Left colon (tissue), 2 donors: ENCODE data around the gene BCAS3. TPM values are rescaled to one million over a fixed set of nuclear protein-coding genes. Genes with fewer than 3 reads are reported as not detected.
A peak's percentile ranks its signal among the peaks of the same experiment; 100 is the strongest.
"Not testable (repeated sequence)": the region's sequence is repeated elsewhere in the genome, so short reads cannot be mapped to it uniquely, and the experiment has no call there.

Source experiments
- ATAC-seq: fragments of 200-7000 bp; cut with Tn5 transposase; one replicate; pipeline ENCODE4 v1.9.1; 2020; ENCODE audit warnings: mild to moderate bottlenecking, moderate library complexity
- DNase-seq, 2 donors: peaks; one replicate each; pipeline ENCODE4 v3.0.0-alpha.2; 2020
- intact Hi-C, 2 donors: fragments of 100-400 bp; cut with DNase I in 1 of 2; cut with micrococcal nuclease in 1 of 2; formaldehyde crosslinking; loops; one replicate each; pipeline versions ENCODE4 v1.11.2 to v1.14.0; 2022; cut with DNase I, micrococcal nuclease
- total RNA-seq, 2 donors: library from RNA; stranded (reverse); fragmentation: NEBNext Ultra II Directional; extraction: Animal tissue kit (Norgen Biotek cat#: 25700); gene quantifications; one replicate each; pipeline ENCODE4 v1.2.1, GENCODE V29; 2021
- donor health status: DM: no; HTN: no; CAD: no.
- donor health status: DM: yes; HTN: yes; CAD: no.

BCAS3 gene
- total RNA-seq, 2 donors from 2014 or later, result 19.9 to 20.2 TPM

DNA sequence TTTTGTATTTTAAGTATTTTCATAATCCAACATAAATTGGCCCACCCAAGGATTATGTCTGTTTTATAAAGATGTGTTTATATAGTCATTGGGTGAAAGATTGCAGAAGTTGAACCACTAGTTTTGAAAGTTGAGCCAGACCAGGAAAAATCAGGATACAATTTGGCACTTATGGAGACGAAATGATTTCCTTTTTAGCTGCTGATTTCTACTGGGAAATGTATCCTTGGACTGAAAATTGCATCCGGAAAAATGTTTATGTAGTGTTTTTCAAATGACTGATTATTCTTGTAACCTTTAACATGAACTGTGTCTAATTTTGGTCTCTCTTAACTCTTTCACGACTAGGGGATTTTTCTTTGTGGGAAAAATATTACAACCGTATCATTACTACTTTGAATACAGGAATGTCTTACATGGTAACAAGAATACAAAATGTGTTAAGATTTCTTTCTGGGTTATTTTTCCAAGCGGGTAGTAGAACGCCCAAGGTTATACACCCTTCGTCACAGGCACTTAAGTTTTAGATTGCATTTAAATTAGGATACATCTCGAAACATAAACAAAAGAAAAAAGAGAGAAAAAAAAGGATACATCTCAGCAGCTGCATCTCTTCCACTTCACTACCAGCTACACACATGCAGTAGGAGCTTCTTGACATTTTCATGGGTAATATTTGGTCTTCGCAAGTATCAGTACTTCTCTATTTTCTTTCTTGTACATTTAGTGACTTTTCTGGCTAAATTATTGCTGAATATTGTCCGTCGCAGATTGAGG is 449.0 kb downstream of the BCAS3 start:
- intact Hi-C loops, result no loop called here
- ATAC-seq, result no peak

DNA sequence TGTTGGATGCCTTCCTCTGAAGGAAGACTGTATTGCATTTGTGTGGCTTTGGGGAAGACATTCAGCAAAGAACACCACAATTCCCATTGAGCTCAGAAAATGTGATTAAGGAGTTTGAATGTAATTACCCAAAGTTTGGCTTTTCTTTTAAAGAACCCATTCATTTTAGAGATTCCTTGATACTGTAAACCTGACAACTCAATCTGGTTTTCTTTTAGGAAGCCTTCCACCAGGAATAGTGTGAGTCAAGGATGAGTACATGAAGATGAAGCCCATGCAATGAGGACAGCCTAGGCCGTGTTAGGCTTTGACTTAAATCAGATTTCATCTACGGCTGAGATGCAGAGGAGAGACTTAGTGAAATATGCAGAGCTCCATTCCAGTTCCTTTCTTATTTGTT is 450.3 kb downstream of the BCAS3 start:
- intact Hi-C loops, result no loop called here
- DNase-seq, result no peak
- no peak for ATAC-seq

More for the DNA sequence above, 449.0 kb downstream of the BCAS3 start:
- DNase-seq, result no peak

DNA sequence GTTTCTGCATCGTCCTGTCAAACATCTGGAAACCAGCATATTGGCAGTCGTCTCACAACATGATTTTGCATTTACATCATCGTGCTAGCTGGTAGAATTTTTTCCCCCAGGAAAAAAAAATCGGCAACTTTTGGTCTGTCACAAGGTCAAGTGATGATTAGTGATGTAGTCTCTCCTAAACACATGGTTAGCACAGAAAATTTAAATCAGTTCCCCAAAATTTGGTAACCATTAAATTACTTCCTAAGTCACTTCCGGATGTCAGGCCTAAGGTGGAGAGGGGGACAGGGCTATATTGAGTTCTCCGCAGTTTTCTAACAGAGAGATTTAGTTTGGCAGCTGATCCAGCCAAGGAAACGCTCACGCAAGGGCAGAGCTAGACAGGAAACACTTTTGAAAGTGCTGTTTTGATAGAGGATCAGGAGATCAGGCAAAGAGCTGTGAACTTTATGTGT is 451.0 kb downstream of the BCAS3 start:
- DNase-seq (no peak), ATAC-seq (no peak)
- intact Hi-C loops, result no loop called here

DNA sequence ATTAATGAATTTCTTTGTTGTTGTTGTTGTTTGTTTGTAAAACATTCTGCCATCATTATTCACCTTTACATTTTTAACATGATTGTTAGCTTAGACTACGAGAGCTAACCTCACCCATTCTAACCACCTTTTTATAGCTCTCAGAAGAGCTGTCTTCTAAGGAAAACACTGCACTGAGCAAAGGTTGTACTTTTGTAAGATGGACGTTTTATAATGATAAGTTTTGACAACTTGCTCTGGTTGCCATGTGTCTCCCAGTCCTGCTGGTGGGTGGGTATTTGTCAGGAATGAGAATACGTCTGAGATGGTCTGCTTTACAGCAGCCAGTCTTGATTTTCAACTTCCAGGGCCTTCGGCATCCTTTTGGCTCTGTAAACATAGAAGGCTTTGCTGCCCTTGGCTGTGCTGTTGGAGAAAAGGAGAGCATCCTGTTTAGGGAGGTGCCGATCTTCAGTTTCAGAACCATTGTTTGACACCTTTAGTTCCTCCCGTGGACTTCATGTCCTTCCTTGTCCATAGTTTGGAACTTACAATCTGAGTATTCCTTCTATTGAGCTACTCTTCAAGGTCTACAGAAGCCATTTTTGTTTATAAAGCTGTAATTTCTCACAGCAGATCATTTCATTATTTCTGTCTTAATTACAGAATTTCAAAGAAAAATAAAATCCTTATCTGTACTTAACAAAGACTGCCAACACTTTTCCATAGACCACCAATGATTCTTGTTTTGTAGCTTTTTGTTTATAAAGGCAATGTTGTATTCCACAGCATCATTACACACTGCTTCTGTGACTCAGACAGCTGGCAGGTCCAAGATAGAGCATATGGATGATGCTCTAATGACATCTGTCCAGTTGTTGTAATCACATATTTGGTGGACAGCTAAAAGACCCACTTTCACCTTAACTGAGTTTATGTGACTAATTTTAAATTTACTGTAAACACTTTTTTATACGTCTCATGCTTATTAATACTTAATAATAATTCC is 451.9 kb downstream of the BCAS3 start:
- ATAC-seq, result peak; percentile 78
- DNase-seq, result no peak
- intact Hi-C loops, result no loop called here

DNA sequence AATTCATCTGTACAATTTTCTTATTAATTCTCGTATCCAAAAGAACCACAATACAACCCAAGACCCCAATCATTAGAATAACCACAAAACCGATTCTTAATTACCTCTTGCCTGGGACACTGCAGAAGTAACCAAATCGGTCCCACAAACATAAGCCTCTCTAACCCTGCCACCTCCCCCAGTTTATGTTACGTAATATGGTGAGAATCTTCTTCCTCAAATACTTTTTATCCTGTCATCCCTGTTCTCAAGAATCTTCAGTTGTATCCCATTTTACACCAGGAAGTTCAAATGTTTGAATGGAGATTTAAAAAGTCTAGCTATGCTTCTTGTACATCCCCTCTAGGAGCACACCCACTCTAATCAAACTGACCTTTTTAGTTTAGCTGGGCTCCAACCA is 452.7 kb downstream of the BCAS3 start:
- intact Hi-C loops, result no loop called here
- no peak for ATAC-seq
- no peak for DNase-seq

- intact Hi-C loops, result no loop called here
- ATAC-seq (no peak), DNase-seq (no peak)
Observed at GRCh38 chr17:61131585-61131984, 453.9 kb downstream of the BCAS3 start.

GRCh38 chr17:61132524-61132923 is 454.9 kb downstream of the BCAS3 start:
- DNase-seq (no peak), ATAC-seq (no peak)
- intact Hi-C loops, result no loop called here

DNA sequence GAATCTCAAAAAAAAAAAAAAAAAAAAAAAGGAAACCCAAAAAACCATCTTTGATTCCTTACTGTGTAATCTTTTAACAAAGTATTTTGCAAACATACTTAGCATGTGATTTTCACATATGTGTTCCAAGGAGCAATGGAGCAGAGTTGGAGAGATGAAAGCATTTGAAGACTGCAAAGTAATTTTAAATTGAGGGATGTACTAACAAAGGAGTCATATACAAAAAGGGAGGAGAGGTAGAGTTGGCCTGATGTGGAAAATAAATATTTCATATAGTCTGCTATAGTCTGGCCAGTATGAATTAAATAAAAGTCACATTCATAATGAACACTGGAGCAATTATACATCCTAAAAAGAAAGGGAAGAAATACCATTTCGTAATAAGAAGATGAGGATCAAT is 456.2 kb downstream of the BCAS3 start:
- DNase-seq, result no peak
- ATAC-seq, result no peak
- intact Hi-C loops, result no loop called here

GRCh38 chr17:61134551-61135235 is 457.0 kb downstream of the BCAS3 start:
- DNase-seq (no peak), ATAC-seq (no peak)
- intact Hi-C loops, result no loop called here

DNA sequence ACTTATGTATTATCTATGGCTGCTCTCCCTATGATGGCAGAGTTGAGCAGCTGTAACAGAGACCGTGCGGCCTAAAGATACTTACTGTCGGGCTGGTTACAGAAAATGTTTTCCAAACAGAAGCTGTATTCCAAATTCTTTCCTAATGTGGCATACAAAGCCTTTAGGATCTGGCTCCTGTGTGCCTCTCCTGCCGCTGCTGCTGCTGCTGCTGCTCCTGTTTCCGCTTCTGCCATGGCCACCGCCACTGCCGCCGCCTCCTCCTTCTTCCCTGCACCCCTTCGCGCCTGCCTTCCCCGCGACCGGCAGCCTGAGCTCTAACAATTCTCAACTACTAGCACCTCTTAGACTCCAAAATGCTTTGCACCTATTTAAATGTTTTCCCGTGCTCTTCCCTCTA is 458.1 kb downstream of the BCAS3 start:
- DNase-seq, result no peak
- no peak for ATAC-seq
- intact Hi-C loops, result no loop called here

DNA sequence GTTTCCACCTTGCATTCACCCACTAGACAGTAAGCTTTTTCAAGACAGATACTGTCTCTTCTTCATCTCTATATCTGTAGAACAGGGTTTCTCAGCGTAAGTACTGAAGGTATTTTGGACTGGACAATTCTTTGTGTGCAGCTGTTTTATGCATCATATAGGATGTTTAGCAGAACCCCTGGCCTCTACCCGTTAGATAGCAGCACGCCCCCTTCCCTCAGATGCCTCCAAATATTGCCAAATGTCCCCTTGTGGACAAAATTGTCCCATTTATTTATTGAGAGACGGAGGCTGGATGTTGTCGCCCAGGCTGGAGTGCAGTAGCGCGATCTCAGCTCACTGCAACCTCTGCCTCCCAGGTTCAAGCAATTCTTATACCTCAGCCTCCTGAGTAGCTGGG is 458.6 kb downstream of the BCAS3 start:
- ATAC-seq, result no peak
- DNase-seq, result no peak
- intact Hi-C loops, result no loop called here

GRCh38 chr17:61139219-61139618 is 461.6 kb downstream of the BCAS3 start:
- intact Hi-C loops, result no loop called here
- DNase-seq (peak; percentile 33), ATAC-seq (peak; percentile 82)

DNA sequence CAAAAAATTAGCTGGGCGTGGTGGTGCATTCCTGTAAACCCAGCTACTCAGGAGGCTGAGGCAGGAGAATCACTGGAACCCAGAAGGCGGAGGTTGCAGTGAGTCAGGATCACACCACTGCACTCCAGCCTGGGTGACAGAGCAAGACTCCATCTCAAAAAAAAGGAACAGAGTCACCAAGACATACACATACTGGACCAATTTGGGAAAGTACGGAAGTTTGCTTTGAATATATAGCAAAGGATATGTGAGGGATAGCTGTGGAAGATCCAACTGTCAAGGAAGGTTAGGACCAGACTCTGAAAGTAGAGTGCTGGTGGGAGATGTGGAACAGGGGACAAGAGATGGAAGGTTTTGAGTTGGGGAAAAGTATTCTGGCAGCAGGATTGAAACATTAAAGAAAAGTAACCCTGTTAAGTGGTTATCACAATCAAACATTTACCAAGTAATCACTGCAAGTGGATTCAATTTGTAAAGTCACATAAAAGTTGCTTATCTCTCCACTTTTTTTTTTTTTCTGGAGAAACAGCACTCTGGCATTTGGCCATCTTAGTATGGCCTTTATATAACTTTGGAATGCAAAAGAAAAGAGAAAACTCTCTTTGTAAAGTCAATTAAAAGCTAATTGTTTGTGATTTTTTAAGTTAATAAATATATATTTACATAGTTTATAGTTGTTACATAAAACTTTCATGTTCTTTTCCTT is 462.6 kb downstream of the BCAS3 start:
- intact Hi-C loops, result no loop called here
- DNase-seq (no peak), ATAC-seq (peak; percentile 12)

GRCh38 chr17:61143026-61143425 is 465.4 kb downstream of the BCAS3 start:
- intact Hi-C loops, result no loop called here
- no peak for ATAC-seq
- no peak for DNase-seq

GRCh38 chr17:61144137-61144536 is 466.5 kb downstream of the BCAS3 start:
- no peak for DNase-seq
- intact Hi-C loops, result no loop called here
- ATAC-seq, result no peak

DNA sequence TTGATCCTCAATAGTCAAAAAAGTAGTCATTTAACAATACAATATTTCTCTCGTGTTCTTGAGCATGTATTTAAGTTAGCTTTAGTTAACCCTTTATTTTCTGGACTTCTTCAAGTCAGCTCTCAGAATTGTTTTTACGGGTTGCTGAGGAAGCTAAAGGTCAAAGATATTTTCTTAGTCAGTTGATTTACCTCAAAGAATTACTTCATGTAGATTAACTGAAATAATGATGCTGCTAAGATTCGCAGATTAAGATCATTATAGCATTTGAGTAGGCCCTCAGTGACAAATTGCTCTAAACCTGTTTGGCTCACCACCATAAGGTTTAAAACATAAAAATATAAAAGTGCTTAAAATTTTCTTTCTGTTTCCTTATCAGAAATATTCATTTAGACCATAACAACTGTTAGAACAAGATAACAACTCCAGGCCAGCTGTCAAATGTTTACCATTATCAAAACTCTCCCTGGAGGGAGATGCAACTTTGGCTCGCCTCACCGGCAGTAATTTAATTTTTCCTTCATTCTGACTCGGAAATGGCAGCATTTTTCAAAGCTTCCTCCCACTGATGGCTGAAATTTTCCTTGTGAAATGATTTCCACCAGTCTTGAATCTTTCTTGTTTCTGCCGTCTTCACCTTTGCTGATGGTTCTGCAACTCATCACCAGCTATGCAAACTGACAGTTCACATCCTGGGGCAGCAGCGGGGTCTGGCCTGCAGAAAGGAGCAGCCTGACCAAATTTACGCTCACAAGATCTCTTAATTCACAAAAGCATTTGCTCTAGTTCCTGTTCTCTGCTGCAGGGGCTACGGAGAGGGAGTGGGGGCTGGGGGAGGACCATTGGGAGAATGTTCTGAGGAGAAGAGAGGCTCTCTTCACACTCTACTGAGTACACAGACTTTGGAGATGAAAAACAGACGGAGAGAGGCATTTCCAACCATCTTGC is 467.2 kb downstream of the BCAS3 start:
- DNase-seq (no peak), ATAC-seq (no peak)
- intact Hi-C loops, result no loop called here

- DNase-seq, intact Hi-C loops, ATAC-seq: not testable (repeated sequence)
Observed at GRCh38 chr17:61146833-61147232, 469.2 kb downstream of the BCAS3 start.
